HepG2 (cell line): ENCODE measurements around the gene SH3GLB2. TPM values are rescaled to one million over a fixed set of nuclear protein-coding genes. Genes with fewer than 3 reads are reported as not detected.

Experiments
- ATAC-seq: fragments of 200-7000 bp; cut with Tn5 transposase; 3 replicates; pipeline ENCODE4 v1.9.1; 2020; ENCODE audit warnings: mild to moderate bottlenecking, moderate library complexity
- BruUV-seq: library from RNA; stranded (reverse); fragments of 400-500 nt; replicated peaks from 2 replicates; lab custom pipeline; 2021; lab: Mats Ljungman, UMichigan
- CTCF ChIA-PET: fragments of 300-600 bp; formaldehyde crosslinking; extraction: SDS; loops from one replicate; lab custom pipeline; 2021; ENCODE audit warnings: low total read pairs, inconsistent platforms, low intra/inter-chr PET ratio; lab: Yijun Ruan, JAX
- POLR2A ChIA-PET: fragments of 350-600 bp; sonication (Branson Sonifier 250); formaldehyde crosslinking; loops from one replicate; lab custom pipeline; 2020; ENCODE audit warnings: antibody characterized with exemption, inconsistent platforms; lab: Yijun Ruan, JAX
- DNase-seq: peaks from one replicate; pipeline ENCODE4 v3.0.0-alpha.2; 2015; ENCODE audit warnings: low spot score
- FAIRE-seq: peaks from 3 replicates; lab custom pipeline; 2011; peaks lifted over from hg19 to GRCh38; lab: Jason Lieb, UNC
- H2AFZ ChIP-seq: one replicate; pipeline ENCODE4 v1.6.1; 2011; ENCODE audit warnings: low read length, inconsistent platforms
- H3K27ac ChIP-seq: fragments of 300-600 bp; 3 replicates; pipeline ENCODE4 v1.8.0; 2011; ENCODE audit warnings: mixed run types, mild to moderate bottlenecking, mixed read lengths, low read length, inconsistent platforms; ENCODE audit not compliant: insufficient read depth; ENCODE audit errors: extremely low read length
- H3K27me3 ChIP-seq, 2 experiments: fragments of 200-600 bp in 1 of 2; 2 replicates in 1 of 2; 3 replicates in 1 of 2; pipeline versions ENCODE4 v1.6.0 to v1.8.0; 2011; ENCODE audit warnings: low read length in 2 of 2, mild to moderate bottlenecking in 2 of 2, moderate library complexity in 2 of 2, inconsistent platforms in 1 of 2; ENCODE audit not compliant: insufficient read depth in 2 of 2, control insufficient read depth in 1 of 2
- H3K36me3 ChIP-seq, 2 experiments: fragments of 200-600 bp in 1 of 2; replicated peaks in 1 of 2; 2 replicates in 1 of 2; 3 replicates in 1 of 2; pipeline versions ENCODE4 v1.5.1 to v1.8.0; 2011; ENCODE audit warnings: low read length in 2 of 2, inconsistent platforms in 1 of 2; ENCODE audit not compliant: insufficient read depth in 2 of 2, control insufficient read depth in 1 of 2
- H3K4me1 ChIP-seq: 2 replicates; pipeline ENCODE4 v1.5.1; 2012; ENCODE audit warnings: low read length, inconsistent platforms; ENCODE audit not compliant: insufficient read depth
- H3K4me2 ChIP-seq: 2 replicates; pipeline ENCODE4 v1.6.0; 2011; ENCODE audit warnings: low read depth, low read length, inconsistent platforms
- H3K4me3 ChIP-seq, 3 experiments: fragments of 200-600 bp in 1 of 3; sonication (generic), shearing (Covaris generic) in 1 of 3; replicated peaks in 1 of 3; 2 replicates each; pipeline ENCODE4 v1.5.1; 2011 to 2016; ENCODE audit warnings: low read length in 3 of 3, inconsistent platforms in 2 of 3, low read depth in 2 of 3, mild to moderate bottlenecking in 2 of 3, control low read depth in 1 of 3, mixed read lengths in 1 of 3; ENCODE audit not compliant: insufficient read depth in 1 of 3
- H3K79me2 ChIP-seq: one replicate; pipeline ENCODE4 v1.6.1; 2011; ENCODE audit warnings: low read length, inconsistent platforms; ENCODE audit not compliant: insufficient read depth
- H3K9ac ChIP-seq: 2 replicates; pipeline ENCODE4 v1.6.0; 2011; ENCODE audit warnings: mild to moderate bottlenecking, low read depth, low read length, inconsistent platforms; ENCODE audit not compliant: insufficient read depth
- H3K9me3 ChIP-seq: 2 replicates; pipeline ENCODE4 v1.5.1; 2012; ENCODE audit warnings: mild to moderate bottlenecking, low read length
- H4K20me1 ChIP-seq: 2 replicates; pipeline ENCODE4 v1.6.0; 2011; ENCODE audit warnings: inconsistent platforms, mild to moderate bottlenecking, low read length, moderate library complexity; ENCODE audit not compliant: insufficient read depth
- ERF ChIP-seq: IDR thresholded peaks from 2 replicates; pipeline ENCODE4 v1.6.1; 2018; ENCODE audit warnings: missing biosample characterization, missing genetic modification reagents
- GATA4 ChIP-seq: sonication (generic); IDR thresholded peaks from 2 replicates; pipeline ENCODE4 v1.6.1; 2016; ENCODE audit warnings: antibody characterized with exemption, low read depth, borderline replicate concordance
- LCORL ChIP-seq, 2 experiments: fragments of 450-650 bp in 1 of 2; sonication (generic) in 1 of 2; formaldehyde crosslinking in 1 of 2; IDR thresholded peaks; 2 replicates each; pipeline versions ENCODE4 v1.5.0 to v1.6.1; 2017 to 2020; ENCODE audit warnings: antibody characterized with exemption in 1 of 2, missing genetic modification reagents in 1 of 2
- NFE2 ChIP-seq: sonication (generic); formaldehyde crosslinking; IDR thresholded peaks from 2 replicates; pipeline ENCODE4 v1.4.0; 2020; ENCODE audit warnings: missing genetic modification reagents
- POLR2A ChIP-seq, 2 experiments: IDR thresholded peaks; 2 replicates each; pipeline ENCODE4 v1.6.1; 2011; ENCODE audit warnings: low read depth in 2 of 2, low read length in 2 of 2, mild to moderate bottlenecking in 1 of 2, moderate library complexity in 1 of 2; ENCODE audit not compliant: insufficient read depth in 1 of 2
- POLR2AphosphoS5 ChIP-seq: IDR thresholded peaks from 2 replicates; pipeline ENCODE4 v1.6.1; 2012; ENCODE audit warnings: low read depth, low read length
- SATB2 ChIP-seq: sonication (generic); formaldehyde crosslinking; IDR thresholded peaks from 2 replicates; pipeline ENCODE4 v1.5.0; 2020; ENCODE audit warnings: missing genetic modification reagents
- SKI ChIP-seq: fragments of 450-650 bp; IDR thresholded peaks from one replicate; pipeline ENCODE4 v1.6.1; 2018; ENCODE audit warnings: mild to moderate bottlenecking; ENCODE audit not compliant: partially characterized antibody
- SP5 ChIP-seq: IDR thresholded peaks from 2 replicates; pipeline ENCODE4 v1.6.1; 2016; ENCODE audit warnings: low read depth, borderline replicate concordance
- STAG1 ChIP-seq: sonication (generic); formaldehyde crosslinking; IDR thresholded peaks from 2 replicates; pipeline ENCODE4 v1.4.0; 2020; ENCODE audit warnings: missing genetic modification reagents
- TMF1 ChIP-seq: sonication (generic); formaldehyde crosslinking; IDR thresholded peaks from 2 replicates; pipeline ENCODE4 v1.8.1; 2022; ENCODE audit warnings: low read depth, missing genetic modification reagents
- ZNF251 ChIP-seq: sonication (generic); formaldehyde crosslinking; IDR thresholded peaks from 2 replicates; pipeline ENCODE4 v1.9.0; 2021; ENCODE audit warnings: mild to moderate bottlenecking, missing genetic modification reagents
- ZNF292 ChIP-seq: sonication (generic); formaldehyde crosslinking; IDR thresholded peaks from 2 replicates; pipeline ENCODE4 v1.8.1; 2022; ENCODE audit warnings: mild to moderate bottlenecking, low read depth, missing genetic modification reagents, borderline replicate concordance
- ZNF468 ChIP-seq: sonication (generic); formaldehyde crosslinking; IDR thresholded peaks from 2 replicates; pipeline ENCODE4 v1.8.0; 2022; ENCODE audit warnings: mild to moderate bottlenecking, moderate library complexity, missing genetic modification reagents
- ZNF747 ChIP-seq: sonication (generic); formaldehyde crosslinking; IDR thresholded peaks from 2 replicates; pipeline ENCODE4 v1.8.1; 2023; ENCODE audit warnings: missing genetic modification reagents, mild to moderate bottlenecking, borderline replicate concordance
- ZNF790 ChIP-seq: sonication (generic); formaldehyde crosslinking; IDR thresholded peaks from 2 replicates; pipeline ENCODE4 v1.8.0; 2022; ENCODE audit warnings: missing genetic modification reagents, mild to moderate bottlenecking, borderline replicate concordance
- WGBS: methylation state at CpG from one replicate; pipeline ENCODE4 v1.1.6; 2017; ENCODE audit warnings: low lambda C conversion rate; 5-methylcytosine and 5-hydroxymethylcytosine counted together
- in situ Hi-C: cut with HindIII; loops from 2 replicates; pipeline ENCODE4 v1.10.0; 2017; ENCODE audit warnings: low pct_unique_long_range_greater_than_20kb; ENCODE audit not compliant: extremely low pct_ligation_motif_present
- intact Hi-C: fragments of 100-400 bp; cut with micrococcal nuclease; formaldehyde crosslinking; loops from one replicate; pipeline ENCODE4 v1.10.0; 2022; ENCODE audit not compliant: unreplicated experiment
- polyA plus RNA-seq, 8 experiments: library from polyadenylated mRNA; depleted of rRNA in 3 of 8; stranded (reverse) in 7 of 8; unstranded in 1 of 8; fragments of >200 nt; fragmentation: Illumina TruSeq in 4 of 8; extraction: Trizol in 4 of 8; gene quantifications; 2 replicates each; pipeline versions ENCODE4 v1.2.1 to v1.2.3, GENCODE V29; 2011 to 2016; ENCODE audit warnings: low read depth in 4 of 8, missing spikeins in 1 of 8, mixed read lengths in 1 of 8; ENCODE audit not compliant: insufficient read depth in 1 of 8
- total RNA-seq, 5 experiments: library from RNA; depleted of rRNA; stranded (reverse); fragments of >200 nt; fragmentation: Illumina TruSeq; extraction: Trizol; gene quantifications; 2 replicates each; pipeline ENCODE4 v1.2.3, GENCODE V29; 2016; ENCODE audit warnings: low read depth in 1 of 5
- TF ChIP-seq, protein P1 (sequence below): fragments of 450-650 bp; IDR thresholded peaks from 2 replicates; pipeline ENCODE4 v1.6.1; 2016

The SH3GLB2 gene
- total and polyA plus RNA-seq, 2 of the 13 experiments (the other 11 are each of a cell fraction or from before 2014, with no cell fraction given) = 24.0 to 40.6 TPM

DNA sequence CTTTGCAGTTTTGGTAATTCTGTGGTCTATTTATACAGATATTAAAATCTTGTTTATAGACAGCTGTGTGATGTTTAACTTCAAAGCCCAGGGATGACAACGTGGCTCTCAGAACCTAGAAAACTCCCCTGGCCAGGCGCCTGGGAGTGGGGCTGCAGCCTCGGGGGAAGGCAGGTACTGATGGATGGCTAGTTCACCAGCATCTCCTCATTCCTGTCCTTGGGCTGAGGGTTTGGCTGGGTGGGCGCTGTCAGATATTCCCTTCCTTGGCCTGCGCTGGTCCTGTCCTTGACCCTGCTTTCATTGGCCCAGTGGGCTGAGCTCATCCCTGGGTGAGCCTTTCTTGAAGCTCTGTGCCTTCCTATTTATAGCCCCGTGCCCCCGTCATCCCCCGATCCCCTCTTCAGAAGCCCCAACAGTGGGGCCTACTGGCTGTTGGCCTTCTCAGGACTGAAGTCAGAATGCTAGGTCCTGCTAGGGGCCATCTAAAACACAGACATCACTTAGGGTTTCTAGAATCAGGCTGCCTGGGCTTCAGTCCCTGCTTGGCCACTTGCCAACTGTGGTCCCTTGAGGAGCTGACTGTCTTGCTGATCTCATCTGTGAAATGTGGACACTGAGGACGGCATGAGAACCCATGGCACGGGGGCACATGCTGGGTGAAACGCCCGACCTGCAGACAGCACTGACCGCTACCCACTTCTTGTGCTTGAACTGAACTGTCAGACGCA lies 20.9 kb downstream of the SH3GLB2 start:
- FAIRE-seq (no peak), DNase-seq (no peak), ATAC-seq (no peak; the same call in 2 of the 3 replicates)
- Histone ChIP-seq H3K9ac (no peak overlapping the region), H3K4me1 (no peaks in the 10 kb centered on the region), H2AFZ (no peak overlapping the region), H3K9me3 (no peaks in the 10 kb centered on the region), H3K36me3 (peaks cover 25 to 51% of the 10 kb centered on the region in 2 experiments), H3K4me3 (no peak overlapping the region), H3K4me2 (no peak overlapping the region), H3K27me3 (no peaks in the 10 kb centered on the region), H4K20me1 (no peaks in the 10 kb centered on the region), H3K27ac (no peak overlapping the region), H3K79me2 (no peaks in the 10 kb centered on the region)
- WGBS = 94% methylated on average over 14 of the region's 14 CpGs
- CTCF ChIA-PET = interaction anchor here (1.7 kb wide), 1 partner anchor 155 kb away, joined by 4 read pairs; no protein-coding TSS in a partner anchor
- no TSS peak for BruUV-seq
- POLR2A ChIA-PET = interaction anchor here (1.1 kb wide), 1 partner anchor 21 kb away, joined by 3 read pairs; the partner anchor contains the start of gene SH3GLB2
- in situ Hi-C loops (no loop called here), intact Hi-C loops (loop anchor here (10.0 kb wide), 1 partner anchor 152 kb away; no protein-coding TSS in a partner anchor)
- TF ChIP-seq POLR2A (IDR thresholded peaks at IDR 0.05; ENCODE audit: insufficient read depth in 1 of 2, low read depth in 2 of 2, low read length in 2 of 2) (0 out of 4 replicates have a peak, but pooled peaks of 1 of the 2 experiments have one; percentile 7), SP5 (CRISPR knock-in tag) (no peak), NFE2 (CRISPR knock-in tag) (no peak), ZNF790 (CRISPR knock-in tag) (no peak), LCORL (IDR thresholded peaks at IDR 0.05) (0 out of 2 replicates have a peak, but pooled peaks have one; percentile 10), LCORL (CRISPR knock-in tag; IDR thresholded peaks at IDR 0.05) (no peak)

DNA sequence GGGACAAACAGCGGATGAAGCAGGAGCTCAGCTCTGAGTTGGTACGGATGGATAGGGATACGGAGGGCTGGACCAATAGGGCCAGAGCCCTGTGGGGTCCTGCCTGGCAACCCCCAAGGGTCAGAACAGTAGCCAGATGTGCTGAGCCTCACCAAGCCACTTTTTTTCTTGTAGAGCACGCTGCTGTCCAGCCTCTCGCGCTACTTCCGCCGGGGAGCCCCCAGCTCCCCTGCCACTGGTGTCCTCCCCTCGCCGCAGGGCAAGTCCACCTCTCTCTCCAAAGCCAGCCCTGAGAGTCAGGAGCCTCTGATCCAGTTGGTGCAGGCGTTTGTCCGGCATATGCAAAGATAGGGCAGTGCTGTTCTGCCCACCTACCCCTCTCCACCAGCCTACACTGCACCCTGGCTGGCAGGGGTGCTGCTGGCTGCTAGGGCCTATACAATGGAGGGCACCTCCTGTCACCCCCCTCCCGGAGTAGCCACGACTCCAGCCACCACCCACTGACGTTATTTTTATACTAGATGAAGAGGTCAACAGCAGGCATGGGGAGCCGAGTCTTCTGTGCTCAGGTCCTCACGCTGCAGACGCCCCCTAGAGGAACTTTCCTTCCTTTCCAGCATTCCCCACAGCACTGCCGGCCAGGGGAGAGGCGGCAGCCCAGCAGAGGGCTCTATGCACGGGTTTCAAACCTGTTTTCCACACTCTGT lies 21.6 kb downstream of the SH3GLB2 start:
- no peak overlapping the region for H2AFZ ChIP-seq
- H3K9ac ChIP-seq = no peak overlapping the region
- POLR2A ChIA-PET = no interaction called here
- WGBS = 73% methylated on average over 18 of the region's 21 CpGs
- H3K27me3 ChIP-seq = no peaks in the 10 kb centered on the region
- no peak overlapping the region for H3K27ac ChIP-seq
- peak; percentile 86 for ATAC-seq
- TSS peak; percentile 52 for BruUV-seq
- H3K4me2 ChIP-seq = no peak overlapping the region
- FAIRE-seq = peak; percentile 76
- DNase-seq = peak; percentile 67
- in situ Hi-C loops (no loop called here), intact Hi-C loops (loop anchor here (10.0 kb wide), 1 partner anchor 152 kb away; no protein-coding TSS in a partner anchor)
- H3K4me1 ChIP-seq = no peaks in the 10 kb centered on the region
- H3K79me2 ChIP-seq = no peaks in the 10 kb centered on the region
- no peak overlapping the region for H3K4me3 ChIP-seq
- H4K20me1 ChIP-seq = no peaks in the 10 kb centered on the region
- H3K36me3 ChIP-seq = peaks cover 28 to 58% of the 10 kb centered on the region in 2 experiments
- CTCF ChIA-PET = interaction anchor here (1.7 kb wide), 1 partner anchor 155 kb away, joined by 4 read pairs; no protein-coding TSS in a partner anchor
- H3K9me3 ChIP-seq = no peaks in the 10 kb centered on the region
- TF ChIP-seq ZNF251 (CRISPR knock-in tag) (no peak), GATA4 (no peak), ERF (CRISPR knock-in tag) (no peak), SKI (no peak), STAG1 (CRISPR knock-in tag) (peak; percentile 57), TMF1 (CRISPR knock-in tag) (no peak), ZNF747 (CRISPR knock-in tag) (no peak), ZNF468 (CRISPR knock-in tag) (no peak), ZNF292 (CRISPR knock-in tag) (no peak), SATB2 (no peak), POLR2AphosphoS5 (0 out of 2 replicates have a peak, but pooled peaks have one; percentile 2)
- TF ChIP-seq, protein P1, sequence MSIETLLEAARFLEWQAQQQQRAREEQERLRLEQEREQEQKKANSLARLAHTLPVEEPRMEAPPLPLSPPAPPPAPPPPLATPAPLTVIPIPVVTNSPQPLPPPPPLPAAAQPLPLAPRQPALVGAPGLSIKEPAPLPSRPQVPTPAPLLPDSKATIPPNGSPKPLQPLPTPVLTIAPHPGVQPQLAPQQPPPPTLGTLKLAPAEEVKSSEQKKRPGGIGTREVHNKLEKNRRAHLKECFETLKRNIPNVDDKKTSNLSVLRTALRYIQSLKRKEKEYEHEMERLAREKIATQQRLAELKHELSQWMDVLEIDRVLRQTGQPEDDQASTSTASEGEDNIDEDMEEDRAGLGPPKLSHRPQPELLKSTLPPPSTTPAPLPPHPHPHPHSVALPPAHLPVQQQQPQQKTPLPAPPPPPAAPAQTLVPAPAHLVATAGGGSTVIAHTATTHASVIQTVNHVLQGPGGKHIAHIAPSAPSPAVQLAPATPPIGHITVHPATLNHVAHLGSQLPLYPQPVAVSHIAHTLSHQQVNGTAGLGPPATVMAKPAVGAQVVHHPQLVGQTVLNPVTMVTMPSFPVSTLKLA = no peak
